DOHH2 (cell line): Measurements from ENCODE around the gene AOC1.
"Not testable (repeated sequence)": the region's sequence is repeated elsewhere in the genome, so short reads cannot be mapped to it uniquely, and the experiment has no call there.

Source experiments
- H3F3A ChIP-seq: fragments of 200-600 bp; sonication (generic), shearing (Covaris generic); 2 replicates; pipeline ENCODE4 v1.6.0; 2016; ENCODE audit warnings: antibody characterized with exemption, mild to moderate bottlenecking; ENCODE audit not compliant: control insufficient read depth, insufficient read depth
- H3K27ac ChIP-seq: fragments of 200-600 bp; sonication (generic); 2 replicates; pipeline ENCODE4 v1.5.1; 2014; ENCODE audit warnings: low read depth, mild to moderate bottlenecking, low read length, moderate library complexity
- H3K27me3 ChIP-seq: fragments of 200-600 bp; sonication (generic); 2 replicates; pipeline ENCODE4 v1.6.1; 2014; ENCODE audit warnings: mild to moderate bottlenecking, low read length, mixed read lengths; ENCODE audit not compliant: control insufficient read depth
- H3K36me3 ChIP-seq: fragments of 200-600 bp; sonication (generic); 2 replicates; pipeline ENCODE4 v1.6.1; 2014; ENCODE audit warnings: mild to moderate bottlenecking, low read length, moderate library complexity, mixed read lengths; ENCODE audit not compliant: control insufficient read depth
- H3K4me1 ChIP-seq: fragments of 200-600 bp; sonication (generic); 2 replicates; pipeline ENCODE4 v1.6.1; 2014; ENCODE audit warnings: mild to moderate bottlenecking, low read length, mixed read lengths; ENCODE audit not compliant: control insufficient read depth
- H3K4me2 ChIP-seq: fragments of 200-600 bp; sonication (generic); 2 replicates; pipeline ENCODE4 v1.6.0; 2014; ENCODE audit warnings: mild to moderate bottlenecking, low read length, moderate library complexity
- H3K4me3 ChIP-seq: fragments of 200-600 bp; sonication (generic); 2 replicates; pipeline ENCODE4 v1.5.1; 2014; ENCODE audit warnings: mild to moderate bottlenecking, low read length, mixed read lengths
- H3K79me2 ChIP-seq: fragments of 200-600 bp; sonication (generic); 2 replicates; pipeline ENCODE4 v1.6.1; 2014; ENCODE audit warnings: mild to moderate bottlenecking, low read length, mixed read lengths; ENCODE audit not compliant: control insufficient read depth
- H3K9me2 ChIP-seq: fragments of 200-600 bp; sonication (generic); replicated peaks from 2 replicates; pipeline ENCODE4 v1.6.1; 2014; ENCODE audit warnings: mild to moderate bottlenecking, low read length, mixed read lengths; ENCODE audit not compliant: control insufficient read depth
- H3K9me3 ChIP-seq: fragments of 200-600 bp; sonication (generic); 2 replicates; pipeline ENCODE4 v1.6.1; 2014; ENCODE audit warnings: antibody characterized with exemption, low read length, mixed read lengths; ENCODE audit not compliant: control insufficient read depth, insufficient read depth
- H4K20me1 ChIP-seq: fragments of 200-600 bp; sonication (generic); 2 replicates; pipeline ENCODE4 v1.6.0; 2014; ENCODE audit warnings: low read depth, mild to moderate bottlenecking, antibody characterized with exemption, low read length, moderate library complexity; ENCODE audit not compliant: control insufficient read depth, insufficient read depth
- CTCF ChIP-seq: fragments of 200-600 bp; sonication (generic); IDR thresholded peaks from one replicate; pipeline ENCODE4 v1.5.1; 2014; ENCODE audit warnings: antibody characterized with exemption, mild to moderate bottlenecking, low read depth, low read length; ENCODE audit not compliant: poor library complexity, severe bottlenecking
- EZH2phosphoT487 ChIP-seq: fragments of 200-600 bp; sonication (generic); IDR thresholded peaks from 2 replicates; pipeline ENCODE4 v1.6.1; 2017; ENCODE audit warnings: borderline replicate concordance, mild to moderate bottlenecking, antibody characterized with exemption, low read length, moderate library complexity, mixed read lengths

AOC1 gene

GRCh38 chr7:150805864-150806263 is 46.5 kb upstream of the AOC1 start:
- TF ChIP-seq EZH2phosphoT487 = no peak
- no peak for TF ChIP-seq CTCF
- Histone ChIP-seq H3K27ac (no peak overlapping the region), H3K79me2 (no peaks in the 10 kb centered on the region), H3F3A (no peaks in the 10 kb centered on the region), H3K4me3 (no peak overlapping the region), H3K9me2 (no peaks in the 10 kb centered on the region), H3K36me3 (no peaks in the 10 kb centered on the region), H3K27me3 (no peaks in the 10 kb centered on the region), H3K4me2 (no peak overlapping the region), H4K20me1 (no peaks in the 10 kb centered on the region), H3K9me3 (no peaks in the 10 kb centered on the region; the same call in 1 of the 2 replicates), H3K4me1 (no peaks in the 10 kb centered on the region)

- Histone ChIP-seq H3K4me1 (no peaks in the 10 kb centered on the region), H3K79me2 (no peaks in the 10 kb centered on the region), H3F3A (no peaks in the 10 kb centered on the region), H3K36me3 (no peaks in the 10 kb centered on the region), H3K9me3 (no peaks in the 10 kb centered on the region; the same call in 1 of the 2 replicates), H3K4me2 (no peak overlapping the region), H3K4me3 (no peak overlapping the region), H3K27ac (no peak overlapping the region), H4K20me1 (no peaks in the 10 kb centered on the region), H3K27me3 (no peaks in the 10 kb centered on the region), H3K9me2 (no peaks in the 10 kb centered on the region)
- TF ChIP-seq CTCF (no peak), EZH2phosphoT487 (no peak)
These were observed 45.9 kb upstream of the AOC1 start for GRCh38 chr7:150806454-150806853.

- no peak for TF ChIP-seq EZH2phosphoT487
- no peak for TF ChIP-seq CTCF
- Histone ChIP-seq H3K4me3 (no peak overlapping the region), H3K4me2 (no peak overlapping the region), H3K36me3 (no peaks in the 10 kb centered on the region), H3K27me3 (no peaks in the 10 kb centered on the region), H4K20me1 (no peaks in the 10 kb centered on the region), H3K79me2 (no peaks in the 10 kb centered on the region), H3K27ac (no peak overlapping the region), H3K9me3 (no peaks in the 10 kb centered on the region; the same call in 1 of the 2 replicates), H3K9me2 (no peaks in the 10 kb centered on the region), H3K4me1 (no peaks in the 10 kb centered on the region), H3F3A (no peaks in the 10 kb centered on the region)
These were observed 45.5 kb upstream of the AOC1 start for GRCh38 chr7:150806863-150807262.

- H3K4me3 ChIP-seq, H3K9me3 ChIP-seq, H3K36me3 ChIP-seq, H3K4me2 ChIP-seq, H3K4me1 ChIP-seq, H3K9me2 ChIP-seq, H4K20me1 ChIP-seq, H3K27ac ChIP-seq, H3K27me3 ChIP-seq, H3K79me2 ChIP-seq, H3F3A ChIP-seq: not testable (repeated sequence)
These were observed 44.5 kb upstream of the AOC1 start for GRCh38 chr7:150807616-150808438.
